HFF-Myc (cell line): ENCODE measurements around the gene GLB1L2.

Experiments
- DNase-seq: peaks from one replicate; pipeline ENCODE4 v3.0.0-alpha.2; 2011; ENCODE audit warnings: low read depth; ENCODE audit errors: extremely low read depth
- H3K4me3 ChIP-seq: replicated peaks from 2 replicates; pipeline ENCODE4 v1.5.1; 2011; ENCODE audit warnings: low read depth, mild to moderate bottlenecking, control low read depth, low read length
- TF ChIP-seq, protein P1 (sequence below): IDR thresholded peaks from 2 replicates; pipeline ENCODE4 v1.5.1; 2012; ENCODE audit warnings: mild to moderate bottlenecking, low read depth, low read length, control low read depth; ENCODE audit errors: missing control alignments

GLB1L2 gene

DNA sequence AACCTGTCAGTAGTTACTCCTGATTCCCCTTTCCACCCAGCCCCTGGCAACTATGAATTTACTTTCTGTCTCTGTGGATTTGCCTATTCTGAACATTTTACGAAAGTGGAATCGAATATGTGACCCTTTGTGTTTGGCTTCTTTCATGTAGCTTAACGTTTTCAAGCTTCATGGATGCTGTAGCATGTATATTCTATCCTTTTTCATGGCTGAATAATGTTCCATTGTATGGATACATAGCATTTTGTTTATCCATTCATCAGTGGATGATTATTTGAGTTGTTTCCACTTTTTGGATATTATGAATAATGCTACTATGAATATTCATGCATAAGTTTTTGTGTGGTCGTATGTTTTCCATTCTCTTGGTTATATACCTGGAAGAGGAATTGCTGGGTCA, 9.2 kb upstream of the GLB1L2 start:
- H3K4me3 ChIP-seq: no peak overlapping the region
- TF ChIP-seq, protein P1, sequence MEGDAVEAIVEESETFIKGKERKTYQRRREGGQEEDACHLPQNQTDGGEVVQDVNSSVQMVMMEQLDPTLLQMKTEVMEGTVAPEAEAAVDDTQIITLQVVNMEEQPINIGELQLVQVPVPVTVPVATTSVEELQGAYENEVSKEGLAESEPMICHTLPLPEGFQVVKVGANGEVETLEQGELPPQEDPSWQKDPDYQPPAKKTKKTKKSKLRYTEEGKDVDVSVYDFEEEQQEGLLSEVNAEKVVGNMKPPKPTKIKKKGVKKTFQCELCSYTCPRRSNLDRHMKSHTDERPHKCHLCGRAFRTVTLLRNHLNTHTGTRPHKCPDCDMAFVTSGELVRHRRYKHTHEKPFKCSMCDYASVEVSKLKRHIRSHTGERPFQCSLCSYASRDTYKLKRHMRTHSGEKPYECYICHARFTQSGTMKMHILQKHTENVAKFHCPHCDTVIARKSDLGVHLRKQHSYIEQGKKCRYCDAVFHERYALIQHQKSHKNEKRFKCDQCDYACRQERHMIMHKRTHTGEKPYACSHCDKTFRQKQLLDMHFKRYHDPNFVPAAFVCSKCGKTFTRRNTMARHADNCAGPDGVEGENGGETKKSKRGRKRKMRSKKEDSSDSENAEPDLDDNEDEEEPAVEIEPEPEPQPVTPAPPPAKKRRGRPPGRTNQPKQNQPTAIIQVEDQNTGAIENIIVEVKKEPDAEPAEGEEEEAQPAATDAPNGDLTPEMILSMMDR: no peak
- DNase-seq: no peak

DNA sequence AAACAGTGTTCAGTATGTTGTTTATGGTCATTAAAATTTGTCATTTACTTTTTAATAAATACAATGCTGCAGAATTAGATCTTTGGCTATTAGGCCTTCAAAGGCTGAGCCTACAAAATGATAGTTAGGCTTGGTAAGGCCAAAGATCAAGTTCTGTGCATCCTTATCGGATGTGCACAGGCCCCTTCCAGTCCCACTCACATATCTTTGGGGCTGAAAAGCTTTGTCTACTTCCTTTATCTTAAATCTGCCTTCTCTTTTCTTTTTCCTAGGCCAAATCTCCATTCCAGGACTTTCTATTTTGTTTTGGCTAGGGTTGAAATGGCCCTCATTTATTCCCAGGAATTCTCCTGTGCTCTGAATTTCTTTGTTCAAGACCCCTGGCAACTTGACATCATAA, 3.4 kb upstream of the GLB1L2 start:
- TF ChIP-seq, protein P1: no peak

GRCh38 chr11:134330611-134331353, 1.0 kb upstream of the GLB1L2 start:
- TF ChIP-seq, protein P1: no peak
- DNase-seq: no peak
- no peak overlapping the region for H3K4me3 ChIP-seq

More for the DNA sequence above, 3.4 kb upstream of the GLB1L2 start:
- H3K4me3 ChIP-seq: no peak overlapping the region
- no peak for DNase-seq

- no peak for DNase-seq
- TF ChIP-seq, protein P1: no peak
- peak overlapping the region; percentile 43 for H3K4me3 ChIP-seq
Measured at GRCh38 chr11:134332189-134332631, 422 bp downstream of the GLB1L2 start.

DNA sequence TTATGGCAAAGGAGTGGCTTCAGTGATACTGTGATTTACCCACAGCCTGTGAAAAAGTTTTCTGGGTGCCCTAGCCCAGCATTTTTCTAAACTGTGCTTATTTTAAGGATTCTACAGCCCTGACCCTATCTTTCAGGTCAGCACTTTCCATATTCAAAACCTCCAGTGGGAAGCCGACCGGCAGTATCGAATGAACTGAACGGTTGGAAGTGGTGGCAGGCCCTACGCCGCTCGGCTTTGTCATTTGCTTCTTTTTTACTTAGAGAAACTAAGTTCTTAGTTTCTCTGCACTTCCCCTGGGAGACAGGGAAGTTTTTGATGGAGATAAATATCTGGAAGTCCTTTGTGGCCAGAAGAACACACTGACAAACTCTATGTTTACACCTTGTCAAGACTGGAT, 994 bp downstream of the GLB1L2 start:
- TF ChIP-seq, protein P1: no peak
- peak overlapping the region; percentile 43 for H3K4me3 ChIP-seq
- DNase-seq: no peak

- TF ChIP-seq, protein P1: no peak
- DNase-seq: no peak
- no peak overlapping the region for H3K4me3 ChIP-seq
Measured at GRCh38 chr11:134333312-134333711, 1.5 kb downstream of the GLB1L2 start.
